HepG2 (cell line): ENCODE data around the gene EFCAB14. TPM values are rescaled to one million over a fixed set of nuclear protein-coding genes. Genes with fewer than 3 reads are reported as not detected.

Source experiments
- ATF2 ChIP-seq: sonication (generic); formaldehyde crosslinking; IDR thresholded peaks from 2 replicates; pipeline ENCODE4 v1.4.0; 2020; ENCODE audit warnings: missing genetic modification reagents
- ATF7-NPFF ChIP-seq: sonication (generic); formaldehyde crosslinking; IDR thresholded peaks from 2 replicates; pipeline ENCODE4 v1.8.1; 2023; ENCODE audit warnings: mild to moderate bottlenecking, low read depth, missing genetic modification reagents, moderate library complexity
- CBX2 ChIP-seq, 2 experiments: fragments of 200-600 bp in 1 of 2; sonication (generic); formaldehyde crosslinking in 1 of 2; IDR thresholded peaks; 2 replicates each; pipeline versions ENCODE4 v1.7.0 to v1.8.1; 2018 to 2022; ENCODE audit warnings: low read depth in 2 of 2, low read length in 1 of 2, mild to moderate bottlenecking in 1 of 2, missing genetic modification reagents in 1 of 2
- HMG20A ChIP-seq: IDR thresholded peaks from 2 replicates; pipeline ENCODE4 v1.6.1; 2016; ENCODE audit warnings: borderline replicate concordance
- HNRNPLL ChIP-seq: fragments of 200-400 bp; formaldehyde crosslinking; IDR thresholded peaks from 2 replicates; pipeline ENCODE4 v1.6.1; 2017; ENCODE audit warnings: mild to moderate bottlenecking, low read depth, low read length; ENCODE audit not compliant: poor library complexity, severe bottlenecking
- KDM6A ChIP-seq: IDR thresholded peaks from 2 replicates; pipeline ENCODE4 v1.6.1; 2016; ENCODE audit warnings: low read depth
- MTF1 ChIP-seq: sonication (generic); formaldehyde crosslinking; IDR thresholded peaks from 2 replicates; pipeline ENCODE4 v1.5.0; 2020; ENCODE audit warnings: missing genetic modification reagents
- NR2F6 ChIP-seq, 2 experiments: IDR thresholded peaks; 2 replicates each; pipeline ENCODE4 v1.6.1; 2016; ENCODE audit warnings: antibody characterized with exemption in 1 of 2, mild to moderate bottlenecking in 1 of 2
- PREB ChIP-seq: sonication (generic); formaldehyde crosslinking; IDR thresholded peaks from 2 replicates; pipeline ENCODE4 v1.4.0; 2020; ENCODE audit warnings: missing genetic modification reagents
- RFX1 ChIP-seq: fragments of 450-650 bp; IDR thresholded peaks from 2 replicates; pipeline ENCODE4 v1.6.1; 2017
- WIZ ChIP-seq: sonication (generic); formaldehyde crosslinking; IDR thresholded peaks from 2 replicates; pipeline ENCODE4 v1.5.1; 2020; ENCODE audit warnings: mild to moderate bottlenecking, missing genetic modification reagents
- ZNF136 ChIP-seq: sonication (generic); formaldehyde crosslinking; IDR thresholded peaks from 2 replicates; pipeline ENCODE4 v1.8.1; 2022; ENCODE audit warnings: low read depth, mild to moderate bottlenecking, moderate library complexity, missing genetic modification reagents
- ZNF235 ChIP-seq: sonication (generic); formaldehyde crosslinking; IDR thresholded peaks from 2 replicates; pipeline ENCODE4 v1.8.1; 2023; ENCODE audit warnings: mild to moderate bottlenecking, missing genetic modification reagents, borderline replicate concordance
- ZNF253 ChIP-seq: sonication (generic); formaldehyde crosslinking; IDR thresholded peaks from 2 replicates; pipeline ENCODE4 v1.8.0; 2022; ENCODE audit warnings: mild to moderate bottlenecking, missing genetic modification reagents, borderline replicate concordance
- ZNF30 ChIP-seq: sonication (generic); formaldehyde crosslinking; IDR thresholded peaks from 2 replicates; pipeline ENCODE4 v1.5.0; 2020; ENCODE audit warnings: mild to moderate bottlenecking, missing genetic modification reagents
- ZNF33B ChIP-seq: sonication (generic); formaldehyde crosslinking; IDR thresholded peaks from 2 replicates; pipeline ENCODE4 v1.5.1; 2020; ENCODE audit warnings: mild to moderate bottlenecking, missing genetic modification reagents
- ZNF354B ChIP-seq: sonication (generic); formaldehyde crosslinking; IDR thresholded peaks from 2 replicates; pipeline ENCODE4 v1.8.0; 2022; ENCODE audit warnings: mild to moderate bottlenecking, missing genetic modification reagents
- ZNF382 ChIP-seq: sonication (generic); formaldehyde crosslinking; IDR thresholded peaks from 2 replicates; pipeline ENCODE4 v1.5.0; 2020; ENCODE audit warnings: missing genetic modification reagents, mild to moderate bottlenecking, borderline replicate concordance
- ZNF557 ChIP-seq: sonication (generic); formaldehyde crosslinking; IDR thresholded peaks from 2 replicates; pipeline ENCODE4 v1.4.0; 2020; ENCODE audit warnings: missing genetic modification reagents
- ZNF574 ChIP-seq: sonication (generic); formaldehyde crosslinking; IDR thresholded peaks from 2 replicates; pipeline ENCODE4 v1.4.0; 2020; ENCODE audit warnings: missing genetic modification reagents
- polyA plus RNA-seq, 8 experiments: library from polyadenylated mRNA; depleted of rRNA in 3 of 8; stranded (reverse) in 7 of 8; unstranded in 1 of 8; fragments of >200 nt; fragmentation: Illumina TruSeq in 4 of 8; extraction: Trizol in 4 of 8; gene quantifications; 2 replicates each; pipeline versions ENCODE4 v1.2.1 to v1.2.3, GENCODE V29; 2011 to 2016; ENCODE audit warnings: low read depth in 4 of 8, missing spikeins in 1 of 8, mixed read lengths in 1 of 8; ENCODE audit not compliant: insufficient read depth in 1 of 8
- total RNA-seq, 5 experiments: library from RNA; depleted of rRNA; stranded (reverse); fragments of >200 nt; fragmentation: Illumina TruSeq; extraction: Trizol; gene quantifications; 2 replicates each; pipeline ENCODE4 v1.2.3, GENCODE V29; 2016; ENCODE audit warnings: low read depth in 1 of 5
- TF ChIP-seq, protein P1 (sequence below): IDR thresholded peaks from 2 replicates; pipeline ENCODE4 v1.6.1; 2016; ENCODE audit warnings: low read depth
- TF ChIP-seq, protein P2 (sequence below): sonication (generic); formaldehyde crosslinking; IDR thresholded peaks from 2 replicates; pipeline ENCODE4 v1.5.0; 2020; ENCODE audit warnings: missing genetic modification reagents

The EFCAB14 gene
- total and polyA plus RNA-seq, 2 of the 13 experiments (the other 11 are each of a cell fraction or from before 2014, with no cell fraction given): 13.4 to 17.9 TPM

DNA sequence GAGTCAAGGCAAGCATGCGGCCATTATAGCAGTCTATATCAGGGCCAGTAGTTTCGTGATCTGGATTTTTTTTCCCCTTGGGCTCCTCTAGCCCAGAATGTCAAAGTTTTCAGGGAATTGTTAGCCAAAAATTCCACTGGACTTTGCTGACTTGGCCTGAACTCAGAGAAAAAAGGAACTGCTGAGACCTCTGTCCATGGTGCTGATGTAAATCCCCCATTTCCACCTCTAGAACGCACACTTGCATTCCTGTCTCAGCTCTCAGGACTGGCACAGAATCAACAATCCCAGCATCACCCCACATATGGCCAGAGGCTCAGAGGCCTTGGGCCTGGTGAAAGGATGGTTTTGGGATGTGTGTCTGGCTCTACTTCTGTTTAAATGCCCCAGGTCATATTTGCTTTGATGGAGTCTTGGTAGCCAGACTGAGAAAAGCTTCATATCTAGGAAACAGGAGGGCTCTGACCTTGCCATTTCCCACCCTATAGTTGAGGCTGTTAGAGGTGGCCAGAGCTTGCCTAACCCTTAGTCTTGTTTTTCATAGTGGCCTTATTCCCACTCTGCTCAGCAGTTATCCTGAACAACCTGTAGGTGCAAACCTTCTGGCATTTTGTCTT is 16.9 kb upstream of the EFCAB14 start (continued):
- TF ChIP-seq, protein P1, sequence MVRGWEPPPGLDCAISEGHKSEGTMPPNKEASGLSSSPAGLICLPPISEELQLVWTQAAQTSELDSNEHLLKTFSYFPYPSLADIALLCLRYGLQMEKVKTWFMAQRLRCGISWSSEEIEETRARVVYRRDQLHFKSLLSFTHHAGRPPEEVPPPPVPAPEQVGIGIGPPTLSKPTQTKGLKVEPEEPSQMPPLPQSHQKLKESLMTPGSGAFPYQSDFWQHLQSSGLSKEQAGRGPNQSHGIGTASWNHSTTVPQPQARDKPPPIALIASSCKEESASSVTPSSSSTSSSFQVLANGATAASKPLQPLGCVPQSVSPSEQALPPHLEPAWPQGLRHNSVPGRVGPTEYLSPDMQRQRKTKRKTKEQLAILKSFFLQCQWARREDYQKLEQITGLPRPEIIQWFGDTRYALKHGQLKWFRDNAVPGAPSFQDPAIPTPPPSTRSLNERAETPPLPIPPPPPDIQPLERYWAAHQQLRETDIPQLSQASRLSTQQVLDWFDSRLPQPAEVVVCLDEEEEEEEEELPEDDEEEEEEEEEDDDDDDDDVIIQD (CRISPR knock-in tag): peak; percentile 29; the same call in 1 of the 2 replicates
- TF ChIP-seq ZNF136 (CRISPR knock-in tag) (no peak), ZNF382 (CRISPR knock-in tag) (no peak), ZNF557 (CRISPR knock-in tag) (0 out of 2 replicates have a peak, but pooled peaks have one; percentile 72), ZNF354B (CRISPR knock-in tag) (no peak), ZNF235 (no peak), NR2F6 (IDR thresholded peaks at IDR 0.05) (no peak), NR2F6 (CRISPR knock-in tag; IDR thresholded peaks at IDR 0.05) (peak; percentile 30; the same call in 1 of the 2 replicates), ZNF33B (CRISPR knock-in tag) (0 out of 2 replicates have a peak, but pooled peaks have one; percentile 62), ATF7-NPFF (CRISPR knock-in tag) (no peak), CBX2 (IDR thresholded peaks at IDR 0.05; ENCODE audit: low read depth, low read length) (no peak), CBX2 (CRISPR knock-in tag; IDR thresholded peaks at IDR 0.05; ENCODE audit: low read depth) (no peak), ZNF253 (CRISPR knock-in tag) (no peak), ZNF574 (CRISPR knock-in tag) (peak; percentile 56; the same call in 1 of the 2 replicates), PREB (CRISPR knock-in tag) (no peak), ZNF30 (CRISPR knock-in tag) (no peak), RFX1 (no peak), WIZ (CRISPR knock-in tag) (peak; percentile 92; the same call in 1 of the 2 replicates), HNRNPLL (no peak), KDM6A (CRISPR knock-in tag) (no peak), MTF1 (CRISPR knock-in tag) (peak; percentile 69; the same call in 1 of the 2 replicates), HMG20A (no peak), ATF2 (CRISPR knock-in tag) (peak; percentile 62; the same call in 1 of the 2 replicates)
- TF ChIP-seq, protein P2, sequence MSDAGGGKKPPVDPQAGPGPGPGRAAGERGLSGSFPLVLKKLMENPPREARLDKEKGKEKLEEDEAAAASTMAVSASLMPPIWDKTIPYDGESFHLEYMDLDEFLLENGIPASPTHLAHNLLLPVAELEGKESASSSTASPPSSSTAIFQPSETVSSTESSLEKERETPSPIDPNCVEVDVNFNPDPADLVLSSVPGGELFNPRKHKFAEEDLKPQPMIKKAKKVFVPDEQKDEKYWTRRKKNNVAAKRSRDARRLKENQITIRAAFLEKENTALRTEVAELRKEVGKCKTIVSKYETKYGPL: no peak; the same call in 1 of the 2 replicates
